Activated CD4-positive, CD25-positive, alpha-beta regulatory T cell (primary cell): Measurements from ENCODE around the gene MISP3.
"Not testable (repeated sequence)": the region's sequence is repeated elsewhere in the genome, so short reads cannot be mapped to it uniquely, and the experiment has no call there.

ENCODE experiments used
- DNase-seq, 4 experiments: peaks; one replicate each; lab custom pipeline; 2025; lab: John Stamatoyannopoulos, UW

The MISP3 gene

DNA sequence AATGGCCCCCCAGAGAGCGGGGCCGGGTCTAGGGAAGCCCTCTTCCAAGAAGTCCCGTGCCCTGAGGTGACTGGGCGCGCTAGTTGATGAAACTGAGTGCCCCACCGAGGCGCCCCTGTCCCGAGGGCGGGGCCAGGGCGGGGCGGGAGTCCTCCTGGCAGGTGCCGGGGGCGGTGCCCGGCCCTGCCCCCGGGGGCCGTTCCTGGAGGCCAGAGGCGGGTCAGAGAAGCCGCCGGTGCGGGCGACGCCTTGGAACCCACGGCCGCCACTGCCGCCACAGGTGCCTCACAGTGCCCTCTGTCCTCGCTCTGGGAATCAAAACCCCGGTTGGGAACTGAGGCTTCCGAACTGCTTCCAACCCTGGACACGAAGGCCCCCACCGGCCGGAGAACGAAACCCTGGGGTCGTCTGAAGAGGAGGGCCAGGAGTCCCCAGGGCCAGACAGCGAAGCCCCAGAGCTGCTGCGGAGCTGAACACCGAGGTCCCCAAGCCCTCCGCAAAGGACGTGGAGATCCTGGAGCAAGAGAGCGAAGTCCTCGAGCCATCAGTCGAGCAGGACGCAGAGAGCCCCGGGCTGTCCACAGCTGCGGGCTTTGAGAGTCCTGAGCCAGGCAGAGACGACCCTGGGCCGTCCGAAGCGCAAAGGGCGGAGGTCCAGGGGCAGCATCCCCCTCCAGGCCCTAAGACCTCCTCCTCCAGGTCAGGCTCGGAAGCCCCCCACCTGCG lies at the start of gene MISP3:
TSS of gene MISP3 (plus strand) at position 252 of the 726 bp plus-strand sequence. CDS start 524 bp downstream, outside the sequence.
- DNase-seq, result no peak

DNA sequence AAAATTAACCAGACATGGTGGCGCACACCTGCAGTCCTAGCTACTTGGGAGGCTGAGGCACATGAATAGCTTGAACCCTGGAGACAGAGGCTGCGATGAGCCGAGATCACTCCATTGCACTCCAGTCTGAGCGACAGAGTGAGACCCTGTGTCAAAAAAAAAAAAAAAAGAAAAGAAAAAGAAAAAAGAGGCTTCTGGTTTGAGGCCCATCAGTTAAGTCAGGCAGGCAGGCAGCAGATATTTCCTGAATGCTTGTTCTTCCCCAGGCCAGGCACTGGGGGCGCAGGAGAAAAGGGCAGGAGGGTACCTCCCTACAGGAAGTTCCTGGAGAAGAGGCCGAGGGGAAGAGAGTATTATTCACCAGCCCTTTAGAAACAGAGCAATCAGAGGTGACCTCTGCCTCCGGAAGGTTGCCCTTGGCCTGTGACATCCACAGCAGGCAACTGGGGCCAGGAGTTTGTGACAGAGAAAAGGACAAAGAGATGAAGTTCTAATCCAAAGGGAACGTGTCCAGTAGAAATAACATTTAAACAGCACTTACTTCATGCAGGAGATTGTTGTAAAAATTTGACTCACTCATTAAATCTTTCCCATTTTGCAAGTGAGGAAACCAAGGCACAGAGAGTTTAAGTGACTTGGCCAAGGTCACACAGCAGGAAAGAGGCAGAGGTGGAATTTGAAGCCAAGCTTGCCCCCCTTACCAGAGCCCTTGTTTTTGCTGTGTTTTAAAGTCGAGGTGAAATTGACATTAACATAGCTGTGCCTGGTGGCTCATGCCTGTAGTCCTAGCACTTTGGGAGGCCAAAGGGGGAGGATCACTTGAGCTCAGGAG lies 49.0 kb upstream of the MISP3 start:
- DNase-seq, result no peak

DNA sequence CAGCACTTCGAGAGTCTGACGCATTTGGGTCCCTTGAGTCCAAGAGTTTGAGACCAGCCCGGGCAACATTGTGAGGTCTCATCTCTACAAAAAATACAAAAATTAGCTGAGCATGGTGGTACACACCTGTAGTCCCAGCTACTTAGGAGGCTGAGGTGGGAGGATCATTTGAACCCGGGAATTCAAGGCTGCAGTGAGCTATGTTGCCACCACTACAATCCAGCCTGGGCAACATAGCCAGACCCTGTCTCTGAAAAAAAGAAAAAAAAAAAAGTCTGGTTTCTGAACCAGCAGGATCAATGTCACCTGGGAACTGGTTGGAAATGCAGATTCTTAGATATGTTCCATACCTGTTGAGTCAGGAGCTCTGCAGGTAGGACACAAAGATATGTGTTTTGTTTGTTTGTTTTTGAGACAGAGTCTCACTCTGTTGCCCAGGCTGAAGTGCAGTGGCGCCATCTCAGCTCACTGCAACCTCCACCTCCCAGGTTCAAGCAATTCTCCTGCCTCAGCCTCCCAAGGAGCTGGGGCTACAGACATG lies 45.9 kb upstream of the MISP3 start:
- DNase-seq, result not testable (repeated sequence)

DNA sequence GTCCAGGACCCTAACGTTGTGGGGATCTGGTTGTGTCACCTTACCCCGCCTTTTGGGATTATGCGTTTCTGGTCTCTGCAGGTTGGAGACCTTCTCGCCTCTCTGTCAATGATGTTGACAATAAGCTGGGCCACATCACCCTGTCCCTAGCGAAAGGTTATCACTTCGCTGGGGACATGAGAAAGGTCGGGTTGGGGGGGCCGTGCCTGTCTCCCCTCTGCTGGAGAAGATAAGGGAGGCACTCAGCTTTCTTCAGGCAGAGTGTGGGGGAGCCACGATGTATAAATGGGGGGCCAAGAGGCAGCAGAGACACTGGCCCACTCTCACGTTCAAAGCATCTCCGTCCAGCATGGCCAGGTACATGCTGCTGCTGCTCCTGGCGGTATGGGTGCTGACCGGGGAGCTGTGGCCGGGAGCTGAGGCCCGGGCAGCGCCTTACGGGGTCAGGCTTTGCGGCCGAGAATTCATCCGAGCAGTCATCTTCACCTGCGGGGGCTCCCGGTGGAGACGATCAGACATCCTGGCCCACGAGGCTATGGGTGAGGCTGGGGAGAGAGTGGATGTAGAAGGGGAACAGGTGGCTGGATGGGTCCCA lies 44.6 kb upstream of the MISP3 start, which contains the start of gene RLN3:
TSS of gene RLN3 (plus strand) at position 293 of the 595 bp plus-strand sequence. CDS start at position 350, 57 bp downstream.
- no peak for DNase-seq

DNA sequence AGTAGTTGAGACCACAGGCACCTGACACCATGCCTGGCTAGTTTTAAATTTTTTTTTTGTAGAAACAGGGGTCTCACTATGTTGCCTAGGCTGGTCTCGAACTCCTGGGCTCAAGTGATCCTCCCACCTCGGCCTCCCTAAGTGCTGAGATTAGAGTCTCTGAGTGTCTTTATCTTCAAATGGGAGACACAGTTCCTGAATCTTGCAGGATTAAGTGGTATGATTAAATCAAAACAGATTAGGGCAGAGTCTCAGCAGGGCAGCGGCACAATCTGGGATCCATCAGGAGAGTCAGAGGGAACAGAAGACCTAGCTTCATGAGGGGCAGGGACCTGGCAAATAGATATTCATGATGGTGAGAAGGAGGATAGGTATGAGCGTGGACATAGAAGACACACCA lies 43.7 kb upstream of the MISP3 start:
- DNase-seq, result no peak

DNA sequence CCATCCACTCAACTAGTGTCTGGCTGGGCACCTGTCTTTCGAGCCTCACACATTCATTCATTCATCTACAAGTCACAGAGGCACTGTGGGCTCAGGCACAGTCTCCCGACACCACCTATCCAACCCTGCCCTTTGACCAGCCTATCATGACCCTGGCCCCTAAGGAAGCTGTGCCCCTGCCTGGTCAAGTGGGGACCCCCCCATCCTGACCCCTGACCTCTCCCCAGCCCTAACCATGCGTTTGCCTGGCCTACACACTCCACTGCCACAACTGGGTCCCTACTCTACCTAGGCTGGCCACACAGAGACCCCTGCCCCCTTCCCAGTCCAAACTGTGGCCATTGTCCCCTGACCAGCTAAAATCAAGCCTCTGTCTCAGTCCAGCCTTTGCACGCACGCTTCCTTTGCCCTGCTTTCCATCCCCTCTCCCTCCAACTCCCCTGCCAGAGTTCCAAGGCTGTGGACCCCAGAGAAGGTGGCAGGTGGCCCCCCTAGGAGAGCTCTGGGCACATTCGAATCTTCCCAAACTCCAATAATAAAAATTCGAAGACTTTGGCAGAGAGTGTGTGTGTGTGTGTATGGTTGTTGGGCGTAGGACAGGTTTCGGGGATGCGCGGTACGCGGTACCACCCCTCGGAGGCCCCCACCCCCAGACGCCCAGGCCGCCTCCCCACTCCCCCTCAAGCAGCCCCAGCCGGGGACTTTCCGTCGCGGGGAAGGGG lies 41.4 kb upstream of the MISP3 start:
- DNase-seq, result no peak

DNA sequence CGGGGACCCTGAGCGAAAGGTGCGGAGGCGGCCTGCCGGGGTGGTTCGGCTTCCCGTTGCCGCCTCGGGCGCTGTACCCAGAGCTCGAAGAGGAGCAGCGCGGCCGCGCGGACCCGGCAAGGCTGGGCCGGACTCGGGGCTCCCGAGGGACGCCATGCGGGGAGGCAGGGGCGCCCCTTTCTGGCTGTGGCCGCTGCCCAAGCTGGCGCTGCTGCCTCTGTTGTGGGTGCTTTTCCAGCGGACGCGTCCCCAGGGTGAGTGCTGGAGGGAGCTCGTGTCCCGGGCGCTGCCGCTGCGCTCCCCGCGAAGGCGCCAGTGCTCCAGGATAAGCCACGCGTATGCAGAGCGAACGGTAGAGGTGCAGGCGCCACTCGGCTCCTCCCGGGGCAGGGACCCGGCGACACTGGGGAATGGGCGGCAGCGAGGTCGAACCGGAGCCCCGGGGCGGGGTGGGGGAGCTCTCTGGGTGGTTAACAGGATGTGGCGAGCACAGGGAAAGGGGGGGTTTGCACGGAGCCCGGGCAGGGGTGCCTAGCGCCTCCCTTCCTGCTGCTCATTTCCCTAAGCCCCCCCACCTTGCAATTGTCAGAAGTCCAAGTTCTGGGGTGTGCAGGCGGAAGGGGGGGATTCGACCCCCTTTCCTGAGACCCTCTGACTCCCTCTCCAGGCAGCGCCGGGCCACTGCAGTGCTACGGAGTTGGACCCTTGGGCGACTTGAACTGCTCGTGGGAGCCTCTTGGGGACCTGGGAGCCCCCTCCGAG lies 40.7 kb upstream of the MISP3 start, which contains the start of gene IL27RA:
TSS of gene IL27RA (plus strand) at position 44 of the 762 bp plus-strand sequence. CDS start at position 155, 111 bp downstream.
- peak; percentile 46 to 84 (median 70) for DNase-seq

DNA sequence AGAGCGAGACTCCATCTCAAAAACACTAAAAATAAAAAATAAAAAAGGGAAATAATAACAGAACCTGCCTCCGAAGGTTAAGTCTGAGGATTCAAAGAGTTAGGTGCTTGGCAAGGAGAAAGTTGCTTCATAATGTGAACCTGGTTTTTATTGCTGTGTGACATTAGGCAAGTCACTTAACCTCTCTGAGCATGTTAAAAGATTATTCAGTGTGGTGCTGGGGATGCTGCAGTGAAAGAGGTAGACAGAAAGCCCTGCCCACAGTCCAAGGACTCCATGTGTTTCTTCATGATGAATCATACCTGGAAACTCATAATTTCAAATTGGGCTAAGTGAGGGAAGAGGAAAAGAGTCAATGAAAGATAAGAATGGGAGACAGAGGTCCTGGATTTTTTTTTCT lies 38.6 kb upstream of the MISP3 start:
- DNase-seq, result no peak

DNA sequence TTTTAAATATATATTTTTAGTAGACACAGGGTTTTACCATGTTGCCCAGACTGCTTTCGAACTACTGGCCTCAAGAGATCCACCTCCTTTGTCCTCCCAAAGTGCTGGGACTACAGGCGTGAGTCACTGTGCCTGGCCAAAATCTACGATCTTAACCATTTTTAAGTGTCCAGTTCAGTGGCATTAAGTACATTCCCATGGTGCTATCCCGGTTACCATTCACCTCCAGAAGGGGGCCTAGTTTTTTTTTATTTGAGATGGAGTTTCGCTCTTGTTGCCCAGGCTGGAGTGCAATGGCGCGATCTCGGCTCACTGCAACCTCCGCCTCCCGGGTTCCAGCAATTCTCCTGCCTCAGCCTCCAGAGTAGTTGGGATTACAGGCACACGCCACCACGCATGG lies 37.4 kb upstream of the MISP3 start:
- not testable (repeated sequence) for DNase-seq

DNA sequence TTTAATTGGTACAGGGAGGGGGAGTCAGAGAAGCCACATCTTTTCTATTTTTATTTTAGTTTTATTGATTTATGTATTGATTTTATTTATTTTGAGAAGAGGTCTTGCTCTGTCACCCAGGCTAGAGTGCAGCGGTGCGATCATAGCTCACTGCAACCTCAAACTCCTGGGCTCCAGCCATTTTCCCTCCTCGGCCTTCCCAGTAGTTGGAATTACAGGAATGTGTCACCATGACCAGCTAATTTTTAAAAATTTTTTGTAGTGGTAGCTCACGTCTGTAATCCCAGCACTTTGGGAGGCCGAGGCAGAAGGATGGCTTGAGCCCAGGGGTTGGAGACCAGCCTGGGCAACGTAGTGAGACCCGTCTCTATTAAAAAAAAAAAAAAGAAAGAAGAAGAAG lies 36.9 kb upstream of the MISP3 start:
- DNase-seq, result no peak

DNA sequence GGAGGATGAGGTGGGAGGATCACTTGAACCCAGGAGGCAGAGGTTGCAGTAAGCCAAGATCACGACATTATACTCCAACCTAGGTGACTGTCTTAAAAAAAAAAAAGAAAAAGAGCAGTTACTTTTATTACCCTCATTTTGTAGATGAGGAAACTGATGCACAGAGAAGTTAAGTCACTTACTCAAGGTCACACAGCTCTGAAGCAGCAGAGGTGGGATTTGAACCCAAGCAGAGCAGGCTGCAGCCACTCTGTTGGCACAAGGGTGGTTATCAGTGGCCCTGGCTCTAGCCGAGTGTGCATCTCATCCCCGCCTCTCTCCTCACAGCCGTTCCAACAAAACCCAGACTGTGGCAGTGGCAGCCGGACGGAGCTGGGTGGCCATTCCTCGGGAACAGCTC lies 33.4 kb upstream of the MISP3 start:
- no peak for DNase-seq

DNA sequence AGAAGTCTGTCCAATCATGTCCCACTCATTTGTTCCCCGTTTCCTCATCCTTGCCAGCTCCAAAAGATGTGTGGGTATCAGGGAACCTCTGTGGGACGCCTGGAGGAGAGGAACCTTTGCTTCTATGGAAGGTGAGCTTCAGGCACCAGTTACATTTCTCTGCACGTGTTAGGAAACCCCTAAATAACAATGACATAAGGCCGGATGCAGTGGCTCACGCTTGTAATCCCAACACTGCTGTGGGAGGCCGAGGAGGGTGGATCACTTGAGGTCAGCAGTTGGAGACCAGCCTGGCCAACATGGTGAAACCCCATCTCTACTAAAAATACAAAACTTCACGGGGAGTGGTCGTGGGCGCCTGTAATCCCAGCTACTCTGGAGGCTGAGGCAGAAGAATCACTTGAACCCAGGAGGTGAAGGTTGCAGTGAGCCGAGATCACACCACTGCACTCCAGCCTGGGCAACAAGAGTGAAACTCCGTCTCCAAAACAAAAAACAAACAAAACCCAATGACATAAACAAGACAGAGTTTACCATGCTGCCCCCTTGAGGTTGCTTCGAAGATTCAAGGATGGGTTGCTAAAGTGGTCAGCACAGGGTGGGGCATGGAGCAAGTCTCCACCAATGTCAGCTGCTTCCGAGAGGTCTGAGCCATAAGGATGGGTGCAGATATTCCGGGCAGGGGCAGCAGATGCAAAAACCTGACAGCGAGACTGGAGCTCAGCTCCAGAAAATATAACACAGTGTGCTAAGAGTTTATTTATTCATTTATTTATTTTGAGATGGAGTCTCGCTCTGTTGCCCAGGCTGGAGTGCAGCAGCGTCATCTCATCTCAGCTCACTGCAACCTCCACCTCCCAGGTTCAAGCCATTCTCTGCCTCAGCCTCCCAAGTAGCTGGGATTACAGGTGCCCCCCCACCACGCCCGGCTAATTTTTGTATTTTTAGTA lies 29.7 kb upstream of the MISP3 start:
- peak in 1 of 4 experiments; percentile 15 for DNase-seq

DNA sequence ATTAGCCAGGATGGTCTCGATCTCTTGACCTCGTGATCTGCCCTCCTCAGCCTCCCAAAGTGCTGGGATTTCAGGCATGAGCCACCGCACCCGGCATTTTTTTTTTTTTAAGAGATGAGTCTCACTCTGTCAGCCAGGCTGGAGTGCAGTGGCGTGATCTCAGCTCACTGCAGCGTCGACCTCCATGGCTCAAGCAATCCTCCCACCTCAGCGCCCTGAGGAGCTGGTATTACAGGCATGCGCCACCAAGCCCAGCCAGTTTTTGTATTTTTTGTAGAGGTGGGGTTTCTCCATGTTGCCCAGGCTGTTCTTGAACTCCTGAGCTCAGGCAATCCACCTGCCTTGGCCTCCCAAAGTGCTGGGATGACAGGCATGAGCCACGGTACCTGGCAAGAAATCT lies 24.7 kb upstream of the MISP3 start:
- not testable (repeated sequence) for DNase-seq

DNA sequence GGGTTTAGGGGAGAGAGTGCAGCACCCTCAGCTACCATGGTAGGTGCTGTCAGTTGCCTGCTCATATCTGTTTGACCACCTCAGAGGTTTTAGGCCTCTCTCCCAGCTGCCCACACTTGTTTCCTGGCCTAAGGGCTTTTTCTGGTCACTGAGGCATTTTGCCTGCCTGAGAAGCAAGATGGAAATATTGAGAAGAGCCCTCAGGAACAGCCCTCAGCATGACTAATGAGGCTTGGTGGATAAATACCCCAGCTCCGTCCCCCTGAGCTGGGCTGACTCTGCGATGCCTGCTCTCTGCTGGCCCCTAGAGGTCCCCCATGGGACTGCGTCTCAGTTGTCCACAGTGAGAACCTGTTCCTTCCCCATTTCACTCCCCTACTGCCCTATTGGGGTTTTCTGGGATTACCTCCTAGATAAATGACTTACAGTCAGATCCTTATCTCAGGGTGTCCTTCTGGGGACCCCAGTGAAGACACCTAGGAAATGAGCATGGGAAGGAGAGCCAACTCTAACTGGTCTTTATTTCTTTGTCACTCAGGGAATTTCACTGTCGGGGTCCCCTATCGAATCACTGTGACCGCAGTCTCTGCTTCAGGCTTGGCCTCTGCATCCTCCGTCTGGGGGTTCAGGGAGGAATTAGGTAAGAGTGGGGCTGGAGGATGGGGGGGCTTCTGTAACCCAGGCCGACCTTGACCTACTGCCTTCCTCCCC lies 24.0 kb upstream of the MISP3 start:
- DNase-seq, result peak; percentile 48 to 73 (median 66)

DNA sequence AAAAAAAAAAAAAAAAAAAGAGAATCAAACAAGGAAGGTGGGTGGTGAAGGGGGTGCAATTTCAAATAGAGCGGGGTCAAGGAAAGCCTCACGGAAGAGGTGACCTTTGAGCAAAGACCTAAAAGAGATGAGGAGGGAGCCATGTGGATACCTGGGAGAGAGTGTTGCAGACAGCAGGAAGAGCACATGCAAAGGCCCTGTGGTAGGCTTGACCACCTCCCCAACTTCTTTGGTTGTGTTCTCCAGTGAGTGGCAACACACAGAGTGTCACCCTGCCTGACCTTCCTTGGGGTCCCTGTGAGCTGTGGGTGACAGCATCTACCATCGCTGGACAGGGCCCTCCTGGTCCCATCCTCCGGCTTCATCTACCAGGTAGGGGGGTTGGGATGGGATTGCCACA lies 22.1 kb upstream of the MISP3 start:
- DNase-seq, result no peak

DNA sequence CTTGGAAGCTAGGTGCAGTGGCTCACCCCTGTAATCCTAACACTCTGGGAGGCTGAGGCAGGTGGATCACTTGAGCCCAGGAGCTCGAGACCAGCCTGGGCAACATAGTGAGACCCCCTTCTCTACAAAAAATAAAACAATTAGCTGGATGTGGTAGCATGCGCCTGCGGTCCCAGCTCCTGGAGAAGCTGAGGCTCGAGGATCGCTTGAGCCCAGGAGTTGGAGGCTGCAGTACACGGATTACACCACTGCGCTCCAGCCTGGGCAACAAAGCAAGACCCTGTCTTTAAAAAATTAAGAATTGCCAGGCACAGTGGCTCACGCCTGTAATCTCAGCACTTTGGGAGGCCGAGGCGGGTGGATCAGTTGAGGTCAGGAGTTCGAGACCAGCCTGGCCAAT lies 21.6 kb upstream of the MISP3 start:
- DNase-seq, result not testable (repeated sequence)

DNA sequence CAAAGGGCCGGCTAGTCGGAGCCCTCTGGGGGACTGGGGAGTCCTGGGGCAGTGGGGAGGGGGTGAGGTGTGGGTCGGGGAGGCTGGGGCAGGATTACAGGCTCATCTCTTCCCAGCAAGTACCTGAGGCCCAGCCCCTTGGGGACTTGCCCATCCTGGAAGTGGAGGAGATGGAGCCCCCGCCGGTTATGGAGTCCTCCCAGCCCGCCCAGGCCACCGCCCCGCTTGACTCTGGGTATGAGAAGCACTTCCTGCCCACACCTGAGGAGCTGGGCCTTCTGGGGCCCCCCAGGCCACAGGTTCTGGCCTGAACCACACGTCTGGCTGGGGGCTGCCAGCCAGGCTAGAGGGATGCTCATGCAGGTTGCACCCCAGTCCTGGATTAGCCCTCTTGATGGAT lies 20.6 kb upstream of the MISP3 start:
- no peak for DNase-seq

DNA sequence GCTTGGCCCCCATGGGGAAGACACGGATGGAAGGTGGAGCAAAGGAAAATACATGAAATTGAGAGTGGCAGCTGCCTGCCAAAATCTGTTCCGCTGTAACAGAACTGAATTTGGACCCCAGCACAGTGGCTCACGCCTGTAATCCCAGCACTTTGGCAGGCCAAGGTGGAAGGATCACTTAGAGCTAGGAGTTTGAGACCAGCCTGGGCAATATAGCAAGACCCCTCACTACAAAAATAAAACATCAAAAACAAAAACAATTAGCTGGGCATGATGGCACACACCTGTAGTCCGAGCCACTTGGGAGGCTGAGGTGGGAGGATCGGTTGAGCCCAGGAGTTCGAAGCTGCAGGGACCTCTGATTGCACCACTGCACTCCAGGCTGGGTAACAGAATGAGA lies 20.1 kb upstream of the MISP3 start:
- no peak for DNase-seq

DNA sequence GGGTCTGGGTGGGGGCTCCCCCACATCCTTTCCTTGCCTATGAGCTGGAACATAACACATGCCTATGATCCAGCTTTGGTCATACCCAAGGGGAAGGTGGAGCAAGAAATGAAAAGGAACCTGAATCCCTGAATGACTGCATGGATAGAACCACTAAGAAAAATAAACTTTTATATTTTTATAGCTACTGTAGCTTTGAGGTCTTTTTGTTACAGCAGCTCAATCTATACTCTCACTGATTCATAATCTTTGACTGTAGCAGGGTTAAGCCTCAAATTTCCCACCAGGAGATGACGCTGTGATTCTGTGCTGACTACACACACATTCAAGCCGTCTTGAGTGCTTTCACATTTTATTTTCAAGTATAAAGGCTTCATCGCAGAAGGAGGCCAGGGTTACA lies 19.6 kb upstream of the MISP3 start:
- DNase-seq, result no peak
